Caco-2 (cell line): ENCODE measurements around the gene CHSY1. TPM values are rescaled to one million over a fixed set of nuclear protein-coding genes. Genes with fewer than 3 reads are reported as not detected.

ENCODE experiments used
- BruUV-seq: library from RNA; stranded (reverse); fragments of 400-500 nt; replicated peaks from 2 replicates; lab custom pipeline; 2021; lab: Mats Ljungman, UMichigan
- CTCF ChIA-PET: fragments of 300-600 bp; sonication (Branson Sonifier 250); formaldehyde crosslinking; loops from one replicate; lab custom pipeline; 2022; ENCODE audit warnings: antibody characterized with exemption; lab: Charles Lee
- POLR2A ChIA-PET: fragments of 300-600 bp; sonication (Branson Sonifier 250); formaldehyde crosslinking; loops from one replicate; lab custom pipeline; 2022; ENCODE audit warnings: antibody characterized with exemption; lab: Charles Lee
- DNase-seq, 2 experiments: peaks; one replicate each; pipeline versions ENCODE4 v3.0.0 to v3.0.0-alpha.2; 2020 to 2022
- H3K27me3 ChIP-seq: replicated peaks from 2 replicates; pipeline ENCODE4 v1.6.0; 2011; ENCODE audit warnings: low read length; ENCODE audit not compliant: control insufficient read depth, insufficient read depth
- H3K36me3 ChIP-seq: 2 replicates; pipeline ENCODE4 v1.5.1; 2011; ENCODE audit warnings: low read length; ENCODE audit not compliant: control insufficient read depth, insufficient read depth
- H3K4me1 ChIP-seq: fragments of 250-450 bp; sonication (Bioruptor Pico); 2 replicates; pipeline ENCODE4 v1.5.1; 2020; ENCODE audit warnings: mild to moderate bottlenecking
- H3K4me3 ChIP-seq: 2 replicates; pipeline ENCODE4 v1.5.1; 2011; ENCODE audit warnings: low read depth, mild to moderate bottlenecking, control low read depth, low read length
- H3K9me3 ChIP-seq: fragments of 250-450 bp; sonication (Bioruptor Pico); 2 replicates; pipeline ENCODE4 v1.5.1; 2020; ENCODE audit warnings: mild to moderate bottlenecking, moderate library complexity
- H3K27ac Mint-ChIP-seq: one replicate; pipeline ENCODE4 v1.8.0; 2022; ENCODE audit warnings: mixed read lengths; ENCODE audit not compliant: unreplicated experiment
- H3K27me3 Mint-ChIP-seq: one replicate; pipeline ENCODE4 v1.8.0; 2022; ENCODE audit warnings: mixed read lengths; ENCODE audit not compliant: insufficient read depth, unreplicated experiment
- H3K36me3 Mint-ChIP-seq: one replicate; pipeline ENCODE4 v1.8.0; 2022; ENCODE audit warnings: mild to moderate bottlenecking, mixed read lengths; ENCODE audit not compliant: insufficient read depth, unreplicated experiment
- H3K4me1 Mint-ChIP-seq: one replicate; pipeline ENCODE4 v1.8.0; 2022; ENCODE audit warnings: low read depth, mixed read lengths; ENCODE audit not compliant: unreplicated experiment
- H3K4me3 Mint-ChIP-seq: one replicate; pipeline ENCODE4 v1.8.0; 2022; ENCODE audit warnings: mild to moderate bottlenecking, moderate library complexity, mixed read lengths; ENCODE audit not compliant: unreplicated experiment
- H3K9me3 Mint-ChIP-seq: one replicate; pipeline ENCODE4 v1.8.0; 2022; ENCODE audit warnings: mixed read lengths; ENCODE audit not compliant: unreplicated experiment
- CTCF ChIP-seq, 2 experiments: fragments of 200-600 bp in 1 of 2; IDR thresholded peaks; 1 replicate in 1 of 2; 2 replicates in 1 of 2; pipeline versions ENCODE4 v1.5.1 to v1.8.0; 2011 to 2022; ENCODE audit warnings: antibody characterized with exemption in 1 of 2, control low read depth in 1 of 2, inconsistent platforms in 1 of 2, low read depth in 1 of 2, low read length in 1 of 2, mild to moderate bottlenecking in 1 of 2, moderate library complexity in 1 of 2; ENCODE audit not compliant: insufficient read depth in 1 of 2, severe bottlenecking in 1 of 2, unreplicated experiment in 1 of 2
- intact Hi-C: fragments of 100-400 bp; cut with micrococcal nuclease; formaldehyde crosslinking; loops from one replicate; pipeline ENCODE4 v1.10.0; 2022; ENCODE audit not compliant: unreplicated experiment
- total RNA-seq: library from RNA; stranded (reverse); gene quantifications from 2 replicates; pipeline ENCODE4 v1.2.3, GENCODE V29; 2022

CHSY1 gene
- total RNA-seq, 1 experiment from 2014 or later, result 18.7 TPM

DNA sequence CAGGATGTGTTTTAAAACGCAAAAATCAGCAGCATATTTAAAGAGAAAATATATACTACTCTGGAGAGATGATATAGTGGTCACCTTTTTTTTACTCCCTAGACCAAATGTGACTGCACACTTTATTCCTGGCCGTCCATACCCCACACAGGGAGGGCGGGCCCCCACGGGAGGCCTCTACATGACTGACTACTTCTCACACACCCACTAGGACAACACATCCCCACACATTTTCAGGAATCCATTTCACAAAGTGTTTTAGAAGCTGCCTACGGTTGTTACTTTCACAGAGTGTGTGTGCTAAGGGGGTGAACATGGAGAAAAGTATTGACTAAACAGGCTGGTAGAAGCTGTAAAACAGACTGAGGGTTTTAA, 67.9 kb downstream of the CHSY1 start:
- H3K9me3 ChIP-seq, result no peaks in the 10 kb centered on the region
- no peak overlapping the region for H3K4me3 ChIP-seq
- CTCF ChIA-PET, result no interaction called here
- Mint-ChIP-seq H3K4me3 (no peak overlapping the region), H3K9me3 (no peaks in the 10 kb centered on the region), H3K27me3 (no peaks in the 10 kb centered on the region), H3K27ac (no peak overlapping the region), H3K4me1 (peaks cover 10% of the 10 kb centered on the region), H3K36me3 (peaks cover 13% of the 10 kb centered on the region)
- intact Hi-C loops, result no loop called here
- POLR2A ChIA-PET, result no interaction called here
- H3K27me3 ChIP-seq, result no peaks in the 10 kb centered on the region
- TF ChIP-seq CTCF (IDR thresholded peaks at IDR 0.05; ENCODE audit: insufficient read depth in 1 of 2, low read depth in 1 of 2, low read length in 1 of 2, severe bottlenecking in 1 of 2, unreplicated experiment in 1 of 2), result no peak
- no peaks in the 10 kb centered on the region for H3K4me1 ChIP-seq
- no peaks in the 10 kb centered on the region; the same call in 1 of the 2 replicates for H3K36me3 ChIP-seq
- DNase-seq, result no peak
- BruUV-seq, result no TSS peak

- Histone ChIP-seq H3K4me1 (no peaks in the 10 kb centered on the region), H3K4me3 (no peak overlapping the region), H3K9me3 (no peaks in the 10 kb centered on the region), H3K27me3 (no peaks in the 10 kb centered on the region), H3K36me3 (no peaks in the 10 kb centered on the region; the same call in 1 of the 2 replicates)
- TF ChIP-seq CTCF (IDR thresholded peaks at IDR 0.05; ENCODE audit: insufficient read depth in 1 of 2, low read depth in 1 of 2, low read length in 1 of 2, severe bottlenecking in 1 of 2, unreplicated experiment in 1 of 2), result no peak
- Mint-ChIP-seq H3K4me1 (peaks cover 9% of the 10 kb centered on the region), H3K27me3 (no peaks in the 10 kb centered on the region), H3K36me3 (peaks cover 17% of the 10 kb centered on the region), H3K4me3 (no peak overlapping the region), H3K9me3 (no peaks in the 10 kb centered on the region), H3K27ac (no peak overlapping the region)
- POLR2A ChIA-PET, result no interaction called here
- CTCF ChIA-PET, result no interaction called here
- BruUV-seq, result no TSS peak
- DNase-seq, result no peak
- intact Hi-C loops, result no loop called here
Measured at GRCh38 chr15:101183226-101183930, 68.5 kb downstream of the CHSY1 start.

DNA sequence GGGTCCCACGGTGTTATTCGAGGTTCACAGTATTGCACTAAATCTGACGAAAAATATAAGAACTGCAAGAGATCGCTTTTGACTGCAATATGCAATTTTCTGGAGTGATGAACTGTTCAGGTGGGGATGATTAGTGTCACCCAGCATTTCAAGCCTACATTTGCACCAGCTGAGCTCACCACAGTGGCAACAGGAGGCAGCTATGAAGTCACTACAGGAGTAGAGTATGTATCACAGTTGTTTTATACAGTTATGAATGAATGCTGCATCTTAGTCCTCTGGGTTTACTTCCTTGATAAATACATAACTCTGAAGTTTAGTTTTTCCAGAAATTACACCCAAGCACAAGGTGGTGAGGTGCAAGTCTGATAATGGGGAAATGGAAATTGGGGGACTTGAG, 69.6 kb downstream of the CHSY1 start:
- H3K27me3 ChIP-seq, result no peaks in the 10 kb centered on the region
- Mint-ChIP-seq H3K27me3 (no peaks in the 10 kb centered on the region), H3K4me1 (peaks cover 19% of the 10 kb centered on the region), H3K36me3 (peaks cover 28% of the 10 kb centered on the region), H3K4me3 (no peak overlapping the region), H3K27ac (no peak overlapping the region), H3K9me3 (no peaks in the 10 kb centered on the region)
- peaks cover 8% of the 10 kb centered on the region; the same call in 1 of the 2 replicates for H3K4me1 ChIP-seq
- ChIA-PET POLR2A (no interaction called here), CTCF (no interaction called here)
- BruUV-seq, result no TSS peak
- no peak for DNase-seq
- no peak overlapping the region for H3K4me3 ChIP-seq
- intact Hi-C loops, result no loop called here
- no peak for TF ChIP-seq CTCF (IDR thresholded peaks at IDR 0.05; ENCODE audit: insufficient read depth in 1 of 2, low read depth in 1 of 2, low read length in 1 of 2, severe bottlenecking in 1 of 2, unreplicated experiment in 1 of 2)
- H3K36me3 ChIP-seq, result peaks cover 2% of the 10 kb centered on the region; the same call in 1 of the 2 replicates
- H3K9me3 ChIP-seq, result no peaks in the 10 kb centered on the region
